Measurements from ENCODE around the gene PELI2.

The PELI2 gene

GRCh38 chr14:56117765-56118610 lies at the start of gene PELI2:
PELI2 (plus strand) TSS chr14:56118411; CDS start chr14:56118661, 250 bp downstream.
- H3K4me3 ChIP-seq (ENCODE audit: low read depth, low read length): peak within 1 kb of the TSS; percentile 69
- TF ChIP-seq CTCF (IDR thresholded peaks at IDR 0.05; ENCODE audit: control insufficient read depth, extremely low read depth, insufficient read depth): peak; percentile 35
- DNase-seq (ENCODE audit: low read depth): no peak

GRCh38 chr14:56073799-56074198 lies 44.4 kb upstream of the PELI2 start:
- no peak for DNase-seq (ENCODE audit: low read depth)
- no peak for TF ChIP-seq CTCF (IDR thresholded peaks at IDR 0.05; ENCODE audit: control insufficient read depth, extremely low read depth, insufficient read depth)
- no peak overlapping the region for H3K4me3 ChIP-seq (ENCODE audit: low read depth, low read length)

- no peak for TF ChIP-seq CTCF (IDR thresholded peaks at IDR 0.05; ENCODE audit: control insufficient read depth, extremely low read depth, insufficient read depth)
- H3K4me3 ChIP-seq (ENCODE audit: low read depth, low read length): no peak overlapping the region
- no peak for DNase-seq (ENCODE audit: low read depth)
These were observed 42.9 kb upstream of the PELI2 start for GRCh38 chr14:56075301-56075700.

- no peak for TF ChIP-seq CTCF (IDR thresholded peaks at IDR 0.05; ENCODE audit: control insufficient read depth, extremely low read depth, insufficient read depth)
- H3K4me3 ChIP-seq (ENCODE audit: low read depth, low read length): no peak overlapping the region
- DNase-seq (ENCODE audit: low read depth): no peak
These were observed 37.1 kb upstream of the PELI2 start for GRCh38 chr14:56081139-56081538.

GRCh38 chr14:56082880-56083279 lies 35.3 kb upstream of the PELI2 start:
- DNase-seq (ENCODE audit: low read depth): no peak
- no peak overlapping the region for H3K4me3 ChIP-seq (ENCODE audit: low read depth, low read length)
- TF ChIP-seq CTCF (IDR thresholded peaks at IDR 0.05; ENCODE audit: control insufficient read depth, extremely low read depth, insufficient read depth): no peak

- 0 out of 2 replicates have a peak, but pooled peaks have one; percentile 12 for TF ChIP-seq CTCF (IDR thresholded peaks at IDR 0.05; ENCODE audit: control insufficient read depth, extremely low read depth, insufficient read depth)
- DNase-seq (ENCODE audit: low read depth): no peak
- H3K4me3 ChIP-seq (ENCODE audit: low read depth, low read length): no peak overlapping the region
These were observed 32.7 kb upstream of the PELI2 start for GRCh38 chr14:56085471-56085870.
